HFFc6 (cell line): ENCODE results near the gene RELCH. TPM values are rescaled to one million over a fixed set of nuclear protein-coding genes. Genes with fewer than 3 reads are reported as not detected.

Experiments
- DNase-seq: peaks from one replicate; pipeline ENCODE4 v3.0.0-alpha.2; 2018
- H3K27ac Mint-ChIP-seq: 2 replicates; pipeline ENCODE4 v1.8.0; 2020; ENCODE audit warnings: mild to moderate bottlenecking, mixed read lengths
- H3K27me3 Mint-ChIP-seq: 2 replicates; pipeline ENCODE4 v1.8.0; 2021; ENCODE audit warnings: mild to moderate bottlenecking, moderate library complexity, mixed read lengths; ENCODE audit not compliant: insufficient read depth
- H3K36me3 Mint-ChIP-seq: 2 replicates; pipeline ENCODE4 v1.8.0; 2021; ENCODE audit warnings: low read depth, mixed read lengths
- H3K4me1 Mint-ChIP-seq: 2 replicates; pipeline ENCODE4 v1.8.0; 2020; ENCODE audit warnings: low read depth, mixed read lengths
- H3K4me3 Mint-ChIP-seq: 2 replicates; pipeline ENCODE4 v1.8.0; 2020; ENCODE audit warnings: mild to moderate bottlenecking, moderate library complexity, mixed read lengths
- H3K9me3 Mint-ChIP-seq: 2 replicates; pipeline ENCODE4 v1.8.0; 2020; ENCODE audit warnings: mild to moderate bottlenecking, mixed read lengths
- long read RNA-seq: library from polyadenylated mRNA; unstranded; transcript quantifications from one replicate; pipeline ENCODE4 v2.0.0, GENCODE V29; 2019
- total RNA-seq, 6 experiments: library from RNA; stranded (reverse); fragmentation: NEBNext Ultra II Directional; extraction: Animal tissue kit (Norgen Biotek cat#: 25700); gene quantifications; 2 replicates in 1 of 6; 3 replicates in 5 of 6; pipeline ENCODE4 v1.2.3, GENCODE V29; 2021
- TF ChIP-seq, protein P1 (sequence below): fragments of 200-600 bp; sonication (generic); IDR thresholded peaks from 2 replicates; pipeline ENCODE4 v1.5.0; 2021; ENCODE audit warnings: antibody characterized with exemption, mild to moderate bottlenecking

RELCH gene, protein sequence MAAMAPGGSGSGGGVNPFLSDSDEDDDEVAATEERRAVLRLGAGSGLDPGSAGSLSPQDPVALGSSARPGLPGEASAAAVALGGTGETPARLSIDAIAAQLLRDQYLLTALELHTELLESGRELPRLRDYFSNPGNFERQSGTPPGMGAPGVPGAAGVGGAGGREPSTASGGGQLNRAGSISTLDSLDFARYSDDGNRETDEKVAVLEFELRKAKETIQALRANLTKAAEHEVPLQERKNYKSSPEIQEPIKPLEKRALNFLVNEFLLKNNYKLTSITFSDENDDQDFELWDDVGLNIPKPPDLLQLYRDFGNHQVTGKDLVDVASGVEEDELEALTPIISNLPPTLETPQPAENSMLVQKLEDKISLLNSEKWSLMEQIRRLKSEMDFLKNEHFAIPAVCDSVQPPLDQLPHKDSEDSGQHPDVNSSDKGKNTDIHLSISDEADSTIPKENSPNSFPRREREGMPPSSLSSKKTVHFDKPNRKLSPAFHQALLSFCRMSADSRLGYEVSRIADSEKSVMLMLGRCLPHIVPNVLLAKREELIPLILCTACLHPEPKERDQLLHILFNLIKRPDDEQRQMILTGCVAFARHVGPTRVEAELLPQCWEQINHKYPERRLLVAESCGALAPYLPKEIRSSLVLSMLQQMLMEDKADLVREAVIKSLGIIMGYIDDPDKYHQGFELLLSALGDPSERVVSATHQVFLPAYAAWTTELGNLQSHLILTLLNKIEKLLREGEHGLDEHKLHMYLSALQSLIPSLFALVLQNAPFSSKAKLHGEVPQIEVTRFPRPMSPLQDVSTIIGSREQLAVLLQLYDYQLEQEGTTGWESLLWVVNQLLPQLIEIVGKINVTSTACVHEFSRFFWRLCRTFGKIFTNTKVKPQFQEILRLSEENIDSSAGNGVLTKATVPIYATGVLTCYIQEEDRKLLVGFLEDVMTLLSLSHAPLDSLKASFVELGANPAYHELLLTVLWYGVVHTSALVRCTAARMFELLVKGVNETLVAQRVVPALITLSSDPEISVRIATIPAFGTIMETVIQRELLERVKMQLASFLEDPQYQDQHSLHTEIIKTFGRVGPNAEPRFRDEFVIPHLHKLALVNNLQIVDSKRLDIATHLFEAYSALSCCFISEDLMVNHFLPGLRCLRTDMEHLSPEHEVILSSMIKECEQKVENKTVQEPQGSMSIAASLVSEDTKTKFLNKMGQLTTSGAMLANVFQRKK
- 10 to 100 TPM; 24.6 to 30.3 (median 26.6) TPM for total RNA-seq
- long read RNA-seq, full-length matches to known transcripts = 5 of 18 reads
- long read RNA-seq, partial matches to known transcripts = 6 of 18 reads
- long read RNA-seq, other reads (novel, unspliced or antisense) = 7 of 18 reads

DNA sequence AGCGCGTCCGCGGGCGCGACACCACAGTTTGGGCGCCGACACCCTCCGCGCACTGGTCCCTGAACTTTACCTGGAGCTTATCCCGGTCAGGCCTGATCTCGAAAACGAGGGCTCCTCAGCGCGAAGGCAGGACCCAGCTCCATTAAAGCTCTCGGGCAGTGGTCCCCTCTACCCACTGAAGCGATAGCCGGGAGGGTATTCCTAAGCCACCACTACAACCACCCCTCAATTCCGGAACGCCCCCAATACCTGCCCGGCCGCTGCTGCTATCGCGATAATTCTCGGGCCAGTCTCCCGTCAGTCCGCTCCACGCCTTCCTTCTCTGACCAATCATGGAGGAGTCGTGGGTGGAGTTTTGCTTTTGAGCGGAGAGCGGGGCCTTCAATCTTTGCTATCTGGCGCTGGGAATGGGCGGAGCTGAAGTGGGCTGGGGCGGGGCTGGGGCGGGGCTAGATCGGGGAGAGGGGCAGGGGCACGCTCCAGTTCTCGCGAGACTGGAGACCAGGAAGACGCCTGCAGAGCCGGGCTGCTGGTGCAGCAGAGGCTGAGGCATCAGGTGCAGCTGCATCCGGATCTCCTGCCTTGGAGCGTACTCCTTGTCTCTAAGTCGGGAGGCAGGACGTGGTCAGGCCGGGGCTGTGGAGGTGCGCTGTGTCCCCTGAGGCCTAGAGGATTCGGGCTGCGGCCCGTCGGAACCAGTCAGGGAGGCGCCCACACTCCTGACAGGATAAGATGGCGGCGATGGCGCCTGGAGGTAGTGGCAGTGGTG is at the start of gene RELCH, which contains the start of gene PIGN:
RELCH (plus strand) TSS at position 482 of the 769 bp plus-strand sequence; CDS start at position 733, 251 bp downstream.
PIGN (minus strand) TSS at position 283 of the 769 bp plus-strand sequence. CDS start 25,703 bp downstream, outside the sequence.
- H3K9me3 Mint-ChIP-seq = no peaks in the 10 kb centered on the region

DNA sequence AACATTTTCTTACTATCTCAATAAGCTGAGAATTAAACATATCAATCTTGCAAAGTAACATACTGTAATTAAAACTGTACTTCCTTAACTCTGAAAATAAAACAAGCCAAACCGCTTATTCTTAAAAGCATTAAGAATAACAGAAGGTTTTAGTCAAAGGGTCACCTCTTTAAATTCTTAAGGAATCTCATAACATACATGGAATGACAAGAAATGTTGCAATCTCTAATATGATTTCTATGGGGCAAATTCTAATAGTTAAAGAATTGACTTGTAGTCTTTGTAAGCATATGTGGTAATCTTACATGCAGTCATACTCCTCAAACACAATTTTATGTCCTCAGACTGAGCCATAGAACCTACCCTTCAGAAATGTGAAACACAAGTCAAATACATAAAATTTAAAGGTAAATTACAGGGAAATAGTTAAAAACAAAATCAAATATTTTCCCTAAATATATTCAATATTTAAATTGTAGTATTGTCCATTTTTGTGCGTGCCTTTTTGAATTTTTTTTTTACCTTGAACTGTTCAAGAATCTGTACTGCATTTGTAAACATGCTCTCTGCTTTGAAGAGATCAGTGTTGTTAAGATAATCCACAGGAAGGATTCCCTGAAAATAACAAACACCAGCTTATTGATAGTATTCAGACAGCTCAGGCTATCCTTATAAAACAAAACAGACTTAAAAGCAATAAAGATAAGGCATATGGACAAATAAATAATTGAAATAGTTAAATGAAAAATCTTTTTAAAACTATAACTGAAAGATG is 48.4 kb upstream of the RELCH start:
- Mint-ChIP-seq H3K9me3 (no peaks in the 10 kb centered on the region), H3K4me3 (no peak overlapping the region), H3K27ac (no peak overlapping the region), H3K4me1 (no peaks in the 10 kb centered on the region), H3K36me3 (no peaks in the 10 kb centered on the region; the same call in 1 of the 2 replicates), H3K27me3 (no peaks in the 10 kb centered on the region)
- TF ChIP-seq, protein P1, sequence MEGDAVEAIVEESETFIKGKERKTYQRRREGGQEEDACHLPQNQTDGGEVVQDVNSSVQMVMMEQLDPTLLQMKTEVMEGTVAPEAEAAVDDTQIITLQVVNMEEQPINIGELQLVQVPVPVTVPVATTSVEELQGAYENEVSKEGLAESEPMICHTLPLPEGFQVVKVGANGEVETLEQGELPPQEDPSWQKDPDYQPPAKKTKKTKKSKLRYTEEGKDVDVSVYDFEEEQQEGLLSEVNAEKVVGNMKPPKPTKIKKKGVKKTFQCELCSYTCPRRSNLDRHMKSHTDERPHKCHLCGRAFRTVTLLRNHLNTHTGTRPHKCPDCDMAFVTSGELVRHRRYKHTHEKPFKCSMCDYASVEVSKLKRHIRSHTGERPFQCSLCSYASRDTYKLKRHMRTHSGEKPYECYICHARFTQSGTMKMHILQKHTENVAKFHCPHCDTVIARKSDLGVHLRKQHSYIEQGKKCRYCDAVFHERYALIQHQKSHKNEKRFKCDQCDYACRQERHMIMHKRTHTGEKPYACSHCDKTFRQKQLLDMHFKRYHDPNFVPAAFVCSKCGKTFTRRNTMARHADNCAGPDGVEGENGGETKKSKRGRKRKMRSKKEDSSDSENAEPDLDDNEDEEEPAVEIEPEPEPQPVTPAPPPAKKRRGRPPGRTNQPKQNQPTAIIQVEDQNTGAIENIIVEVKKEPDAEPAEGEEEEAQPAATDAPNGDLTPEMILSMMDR = no peak
- DNase-seq = no peak

More for the DNA sequence above, at the start of gene RELCH, which contains the start of gene PIGN:
- Mint-ChIP-seq H3K4me1 (peaks cover 55% of the 10 kb centered on the region), H3K27ac (peak within 1 kb of the TSS; percentile 91), H3K36me3 (peaks cover 15% of the 10 kb centered on the region), H3K27me3 (no peaks in the 10 kb centered on the region), H3K4me3 (peak within 1 kb of the TSS; percentile 98)
- TF ChIP-seq, protein P1 = no peak
- peak; percentile 99 for DNase-seq

DNA sequence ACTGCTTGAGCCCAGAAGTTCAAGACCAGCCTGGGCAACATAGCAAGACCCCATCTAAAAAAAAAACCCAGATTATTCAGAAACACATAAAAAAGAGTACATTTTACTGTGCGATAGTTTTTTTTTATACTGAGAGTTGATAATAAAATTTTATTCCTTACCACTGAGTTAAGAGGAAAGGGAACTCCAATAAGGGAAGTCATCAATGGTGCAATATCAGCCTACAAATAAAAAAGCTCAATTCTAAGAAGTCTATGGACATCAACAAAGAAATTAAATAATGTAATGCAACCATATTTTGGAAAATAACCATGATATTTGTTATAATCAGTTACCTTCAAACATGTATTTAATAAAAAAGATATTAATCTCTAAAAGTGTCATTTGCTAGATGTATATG is 46.8 kb upstream of the RELCH start:
- TF ChIP-seq, protein P1 = no peak
- Mint-ChIP-seq H3K27ac (no peak overlapping the region), H3K4me3 (no peak overlapping the region), H3K4me1 (no peaks in the 10 kb centered on the region), H3K36me3 (peaks cover 5% of the 10 kb centered on the region; the same call in 1 of the 2 replicates), H3K27me3 (no peaks in the 10 kb centered on the region), H3K9me3 (no peaks in the 10 kb centered on the region)
- no peak for DNase-seq

DNA sequence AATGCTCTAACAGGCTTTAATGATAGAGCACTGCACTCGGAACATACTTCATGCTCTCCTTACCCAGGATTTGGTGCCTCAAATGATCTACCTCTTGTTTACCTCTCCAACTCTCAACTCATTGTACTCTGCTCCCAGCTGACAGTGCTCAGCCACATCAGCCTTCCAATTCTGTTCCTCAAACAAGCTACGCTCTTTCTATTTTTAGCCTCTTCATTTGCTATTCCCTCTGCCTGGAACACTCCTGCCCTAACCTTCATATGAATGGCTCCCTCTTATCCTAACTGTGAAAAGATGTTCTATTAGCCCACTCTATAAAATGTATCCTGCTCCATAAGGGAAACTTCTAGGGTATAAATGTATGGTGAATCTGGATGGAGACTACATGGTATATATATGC is 42.7 kb upstream of the RELCH start:
- no peak overlapping the region for H3K4me3 Mint-ChIP-seq
- TF ChIP-seq, protein P1 = no peak
- H3K27ac Mint-ChIP-seq = no peak overlapping the region
- H3K36me3 Mint-ChIP-seq = 0 out of 2 replicates have a peak, but pooled peaks cover 5% of the 10 kb centered on the region
- DNase-seq = no peak
- H3K4me1 Mint-ChIP-seq = no peaks in the 10 kb centered on the region
- no peaks in the 10 kb centered on the region for H3K9me3 Mint-ChIP-seq
- H3K27me3 Mint-ChIP-seq = no peaks in the 10 kb centered on the region
